ENCODE data around the gene GASK1B.

DNA sequence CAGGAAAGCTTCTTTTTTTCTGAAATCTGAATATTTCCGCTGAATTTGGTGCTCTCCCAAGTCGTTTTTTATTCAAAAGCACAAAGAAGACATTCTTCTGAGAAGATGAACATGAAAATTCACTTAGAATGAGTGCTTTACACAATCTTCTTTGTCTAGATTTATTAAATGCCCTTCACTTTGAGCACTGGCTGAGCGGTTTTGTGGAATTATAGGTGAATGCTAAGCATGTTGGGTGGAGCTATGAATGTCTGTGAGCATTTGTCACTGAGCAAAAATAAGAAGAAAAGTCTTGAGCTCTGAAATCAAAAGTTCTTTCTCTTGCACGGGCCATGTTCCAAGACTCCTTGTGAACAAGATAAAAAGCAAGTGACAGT is 13.1 kb downstream of the GASK1B start:
- TF ChIP-seq GATA3 (IDR thresholded peaks at IDR 0.05; ENCODE audit: low read depth, low read length) (no peak), GATA2 (IDR thresholded peaks at IDR 0.05; ENCODE audit: low read depth, low read length) (no peak)
